Kidney epithelial cell (primary cell): ENCODE data around the gene HOXD3. TPM values are rescaled to one million over a fixed set of nuclear protein-coding genes. Genes with fewer than 3 reads are reported as not detected.

Experiments used
- DNase-seq: peaks from one replicate; pipeline ENCODE4 v3.0.0-alpha.2; 2010; ENCODE audit warnings: low read depth
- H3K27me3 ChIP-seq: 2 replicates; pipeline ENCODE4 v1.6.0; 2011; ENCODE audit warnings: low read length; ENCODE audit not compliant: control insufficient read depth, insufficient read depth
- H3K36me3 ChIP-seq: 2 replicates; pipeline ENCODE4 v1.5.1; 2011; ENCODE audit warnings: low read length; ENCODE audit not compliant: control insufficient read depth, insufficient read depth
- H3K4me3 ChIP-seq: 2 replicates; pipeline ENCODE4 v1.5.1; 2011; ENCODE audit warnings: low read depth, mild to moderate bottlenecking, control low read depth, low read length
- total RNA-seq: library from RNA; depleted of rRNA; stranded (reverse); fragments of >200 nt; gene quantifications from 2 replicates; pipeline ENCODE4 v1.2.3, GENCODE V29; 2015
- TF ChIP-seq, protein P1 (sequence below): IDR thresholded peaks from 2 replicates; pipeline ENCODE4 v1.5.1; 2011; ENCODE audit warnings: mild to moderate bottlenecking, moderate library complexity, low read length, control low read depth, inconsistent platforms; ENCODE audit not compliant: insufficient read depth, poor library complexity, severe bottlenecking

HOXD3 gene
- total RNA-seq, 1 donor from 2014 or later, result 5.4 TPM

DNA sequence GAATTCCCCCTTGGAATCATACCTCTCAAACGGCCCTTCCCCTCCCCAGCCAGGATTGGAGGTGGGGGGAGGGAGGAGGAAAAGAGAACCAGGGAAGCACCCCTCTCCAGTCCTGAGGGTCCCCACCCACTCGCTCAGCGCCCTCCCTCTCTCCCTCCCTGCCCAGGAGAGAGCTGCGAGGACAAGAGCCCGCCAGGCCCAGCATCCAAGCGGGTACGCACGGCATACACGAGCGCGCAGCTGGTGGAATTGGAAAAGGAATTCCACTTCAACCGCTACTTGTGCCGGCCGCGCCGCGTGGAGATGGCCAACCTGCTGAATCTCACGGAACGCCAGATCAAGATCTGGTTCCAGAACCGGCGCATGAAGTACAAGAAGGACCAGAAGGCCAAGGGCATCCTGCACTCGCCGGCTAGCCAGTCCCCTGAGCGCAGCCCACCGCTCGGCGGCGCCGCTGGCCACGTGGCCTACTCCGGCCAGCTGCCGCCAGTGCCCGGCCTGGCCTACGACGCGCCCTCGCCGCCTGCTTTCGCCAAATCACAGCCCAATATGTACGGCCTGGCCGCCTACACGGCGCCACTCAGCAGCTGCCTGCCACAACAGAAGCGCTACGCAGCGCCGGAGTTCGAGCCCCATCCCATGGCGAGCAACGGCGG lies 14.4 kb downstream of the HOXD3 start:
- TF ChIP-seq, protein P1, sequence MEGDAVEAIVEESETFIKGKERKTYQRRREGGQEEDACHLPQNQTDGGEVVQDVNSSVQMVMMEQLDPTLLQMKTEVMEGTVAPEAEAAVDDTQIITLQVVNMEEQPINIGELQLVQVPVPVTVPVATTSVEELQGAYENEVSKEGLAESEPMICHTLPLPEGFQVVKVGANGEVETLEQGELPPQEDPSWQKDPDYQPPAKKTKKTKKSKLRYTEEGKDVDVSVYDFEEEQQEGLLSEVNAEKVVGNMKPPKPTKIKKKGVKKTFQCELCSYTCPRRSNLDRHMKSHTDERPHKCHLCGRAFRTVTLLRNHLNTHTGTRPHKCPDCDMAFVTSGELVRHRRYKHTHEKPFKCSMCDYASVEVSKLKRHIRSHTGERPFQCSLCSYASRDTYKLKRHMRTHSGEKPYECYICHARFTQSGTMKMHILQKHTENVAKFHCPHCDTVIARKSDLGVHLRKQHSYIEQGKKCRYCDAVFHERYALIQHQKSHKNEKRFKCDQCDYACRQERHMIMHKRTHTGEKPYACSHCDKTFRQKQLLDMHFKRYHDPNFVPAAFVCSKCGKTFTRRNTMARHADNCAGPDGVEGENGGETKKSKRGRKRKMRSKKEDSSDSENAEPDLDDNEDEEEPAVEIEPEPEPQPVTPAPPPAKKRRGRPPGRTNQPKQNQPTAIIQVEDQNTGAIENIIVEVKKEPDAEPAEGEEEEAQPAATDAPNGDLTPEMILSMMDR, result no peak
- H3K27me3 ChIP-seq, result no peaks in the 10 kb centered on the region
- no peaks in the 10 kb centered on the region for H3K36me3 ChIP-seq
- no peak for DNase-seq
- peak overlapping the region; percentile 43 for H3K4me3 ChIP-seq

DNA sequence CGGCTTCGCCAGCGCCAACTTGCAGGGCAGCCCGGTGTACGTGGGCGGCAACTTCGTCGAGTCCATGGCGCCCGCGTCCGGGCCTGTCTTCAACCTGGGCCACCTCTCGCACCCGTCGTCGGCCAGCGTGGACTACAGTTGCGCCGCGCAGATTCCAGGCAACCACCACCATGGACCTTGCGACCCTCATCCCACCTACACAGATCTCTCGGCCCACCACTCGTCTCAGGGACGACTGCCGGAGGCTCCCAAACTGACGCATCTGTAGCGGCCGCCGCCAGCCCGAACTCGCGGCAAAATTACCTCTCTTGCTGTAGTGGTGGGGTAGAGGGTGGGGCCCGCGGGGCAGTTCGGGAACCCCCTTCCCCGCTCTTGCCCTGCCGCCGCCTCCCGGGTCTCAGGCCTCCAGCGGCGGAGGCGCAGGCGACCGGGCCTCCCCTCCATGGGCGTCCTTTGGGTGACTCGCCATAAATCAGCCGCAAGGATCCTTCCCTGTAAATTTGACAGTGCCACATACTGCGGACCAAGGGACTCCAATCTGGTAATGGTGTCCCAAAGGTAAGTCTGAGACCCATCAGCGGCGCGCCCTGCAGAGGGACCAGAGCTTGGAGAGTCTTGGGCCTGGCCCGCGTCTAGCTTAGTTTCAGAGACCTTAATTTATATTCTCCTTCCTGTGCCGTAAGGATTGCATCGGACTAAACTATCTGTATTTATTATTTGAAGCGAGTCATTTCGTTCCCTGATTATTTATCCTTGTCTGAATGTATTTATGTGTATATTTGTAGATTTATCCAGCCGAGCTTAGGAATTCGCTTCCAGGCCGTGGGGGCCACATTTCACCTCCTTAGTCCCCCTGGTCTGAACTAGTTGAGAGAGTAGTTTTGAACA lies 15.1 kb downstream of the HOXD3 start:
- TF ChIP-seq, protein P1, result no peak
- Histone ChIP-seq H3K4me3 (peak overlapping the region; percentile 43), H3K27me3 (no peaks in the 10 kb centered on the region), H3K36me3 (no peaks in the 10 kb centered on the region)
- DNase-seq, result no peak

DNA sequence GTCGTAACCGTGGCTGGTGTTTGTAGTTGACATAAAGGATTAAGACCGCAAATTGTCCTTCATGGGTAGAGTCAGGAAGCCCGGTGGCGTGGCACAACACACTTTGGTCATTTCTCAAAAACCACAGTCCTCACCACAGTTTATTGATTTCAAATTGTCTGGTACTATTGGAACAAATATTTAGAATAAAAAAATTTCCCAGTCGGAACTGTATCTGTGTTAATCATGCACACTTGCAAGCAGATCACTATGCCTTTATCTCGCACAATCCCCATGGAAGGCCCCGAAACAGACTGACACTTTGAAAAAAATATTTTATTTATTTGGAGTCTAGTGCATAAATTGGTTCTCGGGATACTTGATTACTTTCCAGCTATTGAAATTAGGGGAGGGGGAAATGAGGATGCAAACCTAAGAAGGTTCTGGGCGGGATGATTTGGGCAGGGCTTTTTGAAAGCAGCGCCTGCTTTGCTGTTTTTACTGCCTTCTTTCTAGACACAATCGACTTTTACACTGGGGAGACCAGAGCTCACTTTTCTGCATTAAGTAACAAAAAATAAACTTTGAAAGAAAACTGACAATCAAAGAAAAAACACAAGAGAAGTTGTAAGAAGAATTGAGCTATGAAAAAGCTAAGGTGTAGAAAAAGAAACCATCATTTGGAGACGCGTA lies 15.9 kb downstream of the HOXD3 start:
- TF ChIP-seq, protein P1, result no peak
- Histone ChIP-seq H3K27me3 (no peaks in the 10 kb centered on the region), H3K36me3 (no peaks in the 10 kb centered on the region), H3K4me3 (peak overlapping the region; percentile 43)
- no peak for DNase-seq

DNA sequence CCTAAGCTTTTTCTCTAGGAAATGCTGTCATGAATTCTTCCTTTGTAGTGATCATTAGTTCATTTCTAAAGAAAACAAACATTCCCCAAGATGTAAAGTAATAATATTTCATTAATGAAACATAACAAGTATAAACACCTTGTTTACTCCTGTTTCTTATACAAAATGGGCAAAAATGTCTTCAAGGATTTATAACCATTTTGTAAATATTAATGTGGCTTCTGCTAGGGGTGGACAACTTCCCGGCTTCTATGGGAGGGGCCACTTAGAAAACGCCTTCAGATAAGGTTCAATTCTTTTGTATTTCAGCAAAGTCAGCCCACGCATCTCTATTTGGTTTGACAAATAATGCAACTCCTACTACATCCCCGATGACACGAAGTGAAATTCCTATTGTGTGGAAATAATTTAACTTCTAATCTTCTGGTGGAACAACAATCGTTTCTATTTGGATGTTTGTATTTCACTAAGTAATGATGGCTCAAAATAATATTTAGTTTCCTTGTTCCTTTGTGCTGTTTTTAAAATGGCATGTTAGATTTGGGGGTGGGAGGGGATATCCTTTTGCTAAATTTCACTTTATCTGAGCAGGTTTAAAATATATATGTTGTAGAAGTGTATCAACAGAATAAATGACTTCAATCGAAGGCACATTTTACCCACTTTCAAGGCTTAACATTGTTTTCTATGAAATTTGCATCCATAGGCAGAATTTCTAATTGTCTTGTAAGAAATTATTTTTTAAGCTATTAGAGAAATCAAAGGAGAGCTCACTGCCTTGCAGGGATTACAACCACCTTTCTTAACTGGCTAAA lies 16.7 kb downstream of the HOXD3 start:
- peak overlapping the region; percentile 43 for H3K4me3 ChIP-seq
- H3K36me3 ChIP-seq, result no peaks in the 10 kb centered on the region
- DNase-seq, result no peak
- H3K27me3 ChIP-seq, result no peaks in the 10 kb centered on the region
- TF ChIP-seq, protein P1, result no peak

DNA sequence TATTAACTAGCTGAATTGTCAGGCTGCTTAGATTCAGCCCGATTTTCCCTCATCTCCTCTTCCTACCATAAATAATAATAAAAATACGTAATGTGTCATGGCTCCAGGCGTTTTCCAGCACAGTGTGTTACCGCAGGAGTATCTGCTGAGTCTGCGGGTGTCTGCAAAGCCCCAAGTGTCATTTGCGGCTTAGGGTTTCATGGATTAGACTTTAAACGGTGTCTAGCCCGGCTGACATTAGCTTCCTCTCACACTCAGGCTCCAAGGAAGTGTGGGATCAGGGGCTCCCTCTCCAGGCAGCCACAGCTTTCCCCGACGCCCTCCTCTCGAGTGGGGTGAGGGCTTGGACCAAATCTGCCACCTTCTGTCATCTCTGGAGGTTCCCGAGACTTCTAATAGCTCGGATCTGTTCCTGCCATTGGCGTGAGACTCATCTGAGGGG lies 17.3 kb downstream of the HOXD3 start:
- Histone ChIP-seq H3K4me3 (peak overlapping the region; percentile 27), H3K36me3 (no peaks in the 10 kb centered on the region), H3K27me3 (no peaks in the 10 kb centered on the region)
- no peak for DNase-seq
- TF ChIP-seq, protein P1, result peak; percentile 21
